Stimulated activated CD8-positive, alpha-beta memory T cell treated with anti-CD3 and anti-CD28 coated beads, Interleukin-7, amount 100 ng/mL, for 1 hour (primary cell): ENCODE results near the gene TBC1D22A.

ENCODE experiments used
- DNase-seq, 2 donors: peaks; one replicate each; pipeline ENCODE4 v3.0.0-alpha.2; 2020; ENCODE audit warnings: low read depth in 2 of 2

TBC1D22A gene

GRCh38 chr22:47012589-47013370 lies 250.3 kb downstream of the TBC1D22A start:
- no peak for DNase-seq

- DNase-seq: no peak
Measured at GRCh38 chr22:47013861-47014635, 251.6 kb downstream of the TBC1D22A start.

GRCh38 chr22:47014636-47015345 lies 252.3 kb downstream of the TBC1D22A start:
- DNase-seq: no peak

GRCh38 chr22:47015589-47016178 lies 253.2 kb downstream of the TBC1D22A start:
- no peak for DNase-seq

- DNase-seq: no peak
Measured at GRCh38 chr22:47016631-47017030, 254.2 kb downstream of the TBC1D22A start.

GRCh38 chr22:47017245-47017644 lies 254.8 kb downstream of the TBC1D22A start:
- DNase-seq: no peak

- DNase-seq: no peak
Measured at GRCh38 chr22:47018010-47018910, 255.8 kb downstream of the TBC1D22A start.

- no peak for DNase-seq
Measured at GRCh38 chr22:47019012-47019790, 256.8 kb downstream of the TBC1D22A start.

- DNase-seq: no peak
Measured at GRCh38 chr22:47020166-47020565, 257.7 kb downstream of the TBC1D22A start.

GRCh38 chr22:47021371-47022074 lies 259.1 kb downstream of the TBC1D22A start:
- no peak for DNase-seq

- DNase-seq: no peak
Measured at GRCh38 chr22:47022075-47022473, 259.6 kb downstream of the TBC1D22A start.

GRCh38 chr22:47022475-47022874 lies 260.0 kb downstream of the TBC1D22A start:
- no peak for DNase-seq

GRCh38 chr22:47023871-47024270 lies 261.4 kb downstream of the TBC1D22A start:
- DNase-seq: no peak

GRCh38 chr22:47027766-47028165 lies 265.3 kb downstream of the TBC1D22A start:
- no peak for DNase-seq

GRCh38 chr22:47029244-47030074 lies 267.0 kb downstream of the TBC1D22A start:
- no peak for DNase-seq

GRCh38 chr22:47030143-47030661 lies 267.8 kb downstream of the TBC1D22A start:
- DNase-seq: no peak

GRCh38 chr22:47030881-47031627 lies 268.6 kb downstream of the TBC1D22A start:
- DNase-seq: no peak

GRCh38 chr22:47031628-47031915 lies 269.1 kb downstream of the TBC1D22A start:
- DNase-seq: no peak
